Gastrocnemius medialis (tissue), 4 donors: Measurements from ENCODE around the gene RASGRP2. TPM values are rescaled to one million over a fixed set of nuclear protein-coding genes. Genes with fewer than 3 reads are reported as not detected.

Experiments
- ATAC-seq, 2 donors: fragments of 150-250 bp; one replicate each; pipeline ENCODE4 v1.9.1; 2016
- DNase-seq, 2 donors: peaks; one replicate each; pipeline ENCODE4 v3.0.0-alpha.2; 2019
- H3K27ac ChIP-seq, 4 donors: fragments of 200-600 bp; sonication (generic); 1 replicate in 1 of 4; 2 replicates in 3 of 4; pipeline ENCODE4 v1.5.1; 2016 to 2018; ENCODE audit warnings: mild to moderate bottlenecking in 2 of 4, moderate library complexity in 1 of 4
- H3K27me3 ChIP-seq, 3 donors: fragments of 200-600 bp; sonication (generic) in 2 of 3; 1 replicate in 1 of 3; 2 replicates in 2 of 3; pipeline versions ENCODE4 v1.5.1 to v1.6.0; 2016 to 2019; ENCODE audit warnings: mild to moderate bottlenecking in 1 of 3, moderate library complexity in 1 of 3
- H3K36me3 ChIP-seq, 2 donors: fragments of 200-600 bp; sonication (generic) in 1 of 2; one replicate each; pipeline ENCODE4 v1.5.1; 2017 to 2018
- H3K4me1 ChIP-seq, 2 donors: fragments of 200-600 bp; sonication (generic) in 1 of 2; one replicate each; pipeline ENCODE4 v1.5.1; 2016 to 2017; ENCODE audit warnings: mild to moderate bottlenecking in 2 of 2
- H3K4me3 ChIP-seq, 4 donors: fragments of 200-600 bp; sonication (generic) in 3 of 4; 1 replicate in 1 of 4; 2 replicates in 3 of 4; pipeline ENCODE4 v1.5.1; 2016 to 2019; ENCODE audit warnings: mild to moderate bottlenecking in 2 of 4
- H3K9me3 ChIP-seq, 3 donors: fragments of 200-600 bp; sonication (generic) in 2 of 3; 1 replicate in 1 of 3; 2 replicates in 2 of 3; pipeline ENCODE4 v1.5.1; 2016 to 2019
- POLR2A ChIP-seq, 2 donors: fragments of 450-650 bp; IDR thresholded peaks; one replicate each; pipeline ENCODE4 v1.6.1; 2017; ENCODE audit warnings: antibody characterized with exemption in 2 of 2, mild to moderate bottlenecking in 2 of 2, moderate library complexity in 2 of 2
- in situ Hi-C, 4 donors: fragments of 200-750 bp; cut with MboI; loops; one replicate each; pipeline versions ENCODE4 v1.15.0 to v1.8.0; 2017; ENCODE audit warnings: low sequenced_read_pairs in 4 of 4
- intact Hi-C: fragments of 100-400 bp; cut with DNase I; formaldehyde crosslinking; loops from one replicate; pipeline ENCODE4 v1.15.1; 2023; ENCODE audit warnings: low total_unique reads
- total RNA-seq, 4 donors: library from RNA; depleted of rRNA; stranded (reverse); fragments of >200 nt; gene quantifications; one replicate each; pipeline versions ENCODE4 v1.1.0 to v1.2.3, GENCODE V29; 2016
- TF ChIP-seq, protein P1 (sequence below), 5 experiments: fragments of 450-650 bp in 3 of 5; fragments of 200-600 bp in 2 of 5; sonication (generic) in 2 of 5; IDR thresholded peaks in 4 of 5; conservative IDR thresholded peaks in 1 of 5; 1 replicate in 4 of 5; 2 replicates in 1 of 5; pipeline ENCODE4 v1.5.1; 2016 to 2019; ENCODE audit warnings: antibody characterized with exemption in 5 of 5, mild to moderate bottlenecking in 3 of 5, moderate library complexity in 3 of 5

RASGRP2 gene
- total RNA-seq, 4 donors from 2014 or later = 2.9 to 10.9 (median 7.1) TPM

DNA sequence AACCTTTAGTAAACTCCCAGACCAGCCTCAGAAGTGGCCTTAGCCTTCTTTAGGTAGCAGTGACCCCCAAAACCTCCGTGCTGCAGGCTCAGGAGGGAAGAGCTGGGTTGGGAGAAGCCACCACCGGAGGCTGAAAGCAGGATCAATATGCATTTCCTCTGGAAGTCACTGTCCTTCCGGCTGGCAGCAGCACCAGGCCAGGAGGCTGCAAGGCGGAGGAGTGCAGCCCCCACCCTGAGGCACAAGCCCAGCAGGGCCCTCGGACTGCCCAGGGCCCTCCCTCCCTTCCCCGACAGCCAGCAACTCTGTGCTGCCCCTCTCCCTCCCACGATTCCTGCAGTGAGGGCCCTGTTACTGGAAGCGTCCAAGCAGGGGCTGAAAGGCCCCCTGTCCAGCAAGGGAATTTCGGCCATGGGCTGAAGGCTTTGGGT lies 17.7 kb downstream of the RASGRP2 start:
- no peak for TF ChIP-seq POLR2A (IDR thresholded peaks at IDR 0.05)
- TF ChIP-seq, protein P1, sequence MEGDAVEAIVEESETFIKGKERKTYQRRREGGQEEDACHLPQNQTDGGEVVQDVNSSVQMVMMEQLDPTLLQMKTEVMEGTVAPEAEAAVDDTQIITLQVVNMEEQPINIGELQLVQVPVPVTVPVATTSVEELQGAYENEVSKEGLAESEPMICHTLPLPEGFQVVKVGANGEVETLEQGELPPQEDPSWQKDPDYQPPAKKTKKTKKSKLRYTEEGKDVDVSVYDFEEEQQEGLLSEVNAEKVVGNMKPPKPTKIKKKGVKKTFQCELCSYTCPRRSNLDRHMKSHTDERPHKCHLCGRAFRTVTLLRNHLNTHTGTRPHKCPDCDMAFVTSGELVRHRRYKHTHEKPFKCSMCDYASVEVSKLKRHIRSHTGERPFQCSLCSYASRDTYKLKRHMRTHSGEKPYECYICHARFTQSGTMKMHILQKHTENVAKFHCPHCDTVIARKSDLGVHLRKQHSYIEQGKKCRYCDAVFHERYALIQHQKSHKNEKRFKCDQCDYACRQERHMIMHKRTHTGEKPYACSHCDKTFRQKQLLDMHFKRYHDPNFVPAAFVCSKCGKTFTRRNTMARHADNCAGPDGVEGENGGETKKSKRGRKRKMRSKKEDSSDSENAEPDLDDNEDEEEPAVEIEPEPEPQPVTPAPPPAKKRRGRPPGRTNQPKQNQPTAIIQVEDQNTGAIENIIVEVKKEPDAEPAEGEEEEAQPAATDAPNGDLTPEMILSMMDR (IDR thresholded peaks at IDR 0.05 in 4 of 5, conservative IDR thresholded peaks at IDR 0.05 in 1 of 5) = no peak
- peaks cover 0 to 7% of the 10 kb centered on the region in 2 donors for H3K4me1 ChIP-seq
- no peaks in the 10 kb centered on the region for H3K36me3 ChIP-seq
- intact Hi-C loops (no loop called here), in situ Hi-C loops (no loop called here)
- no peak for ATAC-seq
- H3K4me3 ChIP-seq = no peak overlapping the region
- no peak for DNase-seq
- H3K27ac ChIP-seq = no peak overlapping the region
- no peaks in the 10 kb centered on the region for H3K9me3 ChIP-seq
- peaks cover 0 to 11% (median 10%) of the 10 kb centered on the region in 3 donors for H3K27me3 ChIP-seq

DNA sequence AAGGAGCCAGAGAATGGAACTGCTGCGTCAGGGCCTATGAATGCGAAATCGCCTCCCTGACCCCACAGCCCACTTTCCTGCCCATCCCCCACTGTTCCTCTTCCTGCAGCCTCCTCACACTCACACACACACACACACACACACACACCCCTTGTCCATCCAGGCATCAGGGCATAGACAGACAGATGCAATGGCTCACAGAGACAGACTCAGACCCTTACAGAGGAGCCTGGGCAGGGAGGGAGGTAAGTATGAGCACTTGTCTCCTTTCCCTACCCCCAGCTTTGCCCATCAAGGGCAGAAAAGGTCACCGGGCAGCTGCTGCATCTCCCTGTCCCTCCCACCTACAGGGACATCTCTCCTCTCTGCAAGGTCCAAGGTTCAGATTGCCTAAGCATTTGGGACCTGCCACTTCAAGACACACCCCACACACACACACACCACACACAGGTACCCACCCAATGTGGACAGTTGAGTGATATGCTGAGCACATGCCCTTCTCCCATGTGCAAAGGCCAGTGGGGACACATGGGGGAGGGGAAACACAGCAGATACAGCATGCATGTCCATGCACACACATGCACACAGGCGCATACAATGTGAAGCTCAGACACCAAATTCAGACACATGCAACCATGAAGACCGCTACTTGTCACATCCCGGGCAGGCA lies 18.9 kb downstream of the RASGRP2 start:
- ATAC-seq (no peak), DNase-seq (no peak)
- Histone ChIP-seq H3K36me3 (no peaks in the 10 kb centered on the region), H3K9me3 (no peaks in the 10 kb centered on the region), H3K4me3 (no peak overlapping the region), H3K27ac (no peak overlapping the region), H3K27me3 (peaks cover 0 to 11% (median 10%) of the 10 kb centered on the region in 3 donors), H3K4me1 (peaks cover 0 to 7% of the 10 kb centered on the region in 2 donors)
- no peak for TF ChIP-seq POLR2A (IDR thresholded peaks at IDR 0.05)
- TF ChIP-seq, protein P1 (IDR thresholded peaks at IDR 0.05 in 4 of 5, conservative IDR thresholded peaks at IDR 0.05 in 1 of 5) = no peak
- in situ Hi-C loops (no loop called here), intact Hi-C loops (loop anchor here (5.0 kb wide), 1 partner anchor 278 kb away; no protein-coding TSS in a partner anchor)

DNA sequence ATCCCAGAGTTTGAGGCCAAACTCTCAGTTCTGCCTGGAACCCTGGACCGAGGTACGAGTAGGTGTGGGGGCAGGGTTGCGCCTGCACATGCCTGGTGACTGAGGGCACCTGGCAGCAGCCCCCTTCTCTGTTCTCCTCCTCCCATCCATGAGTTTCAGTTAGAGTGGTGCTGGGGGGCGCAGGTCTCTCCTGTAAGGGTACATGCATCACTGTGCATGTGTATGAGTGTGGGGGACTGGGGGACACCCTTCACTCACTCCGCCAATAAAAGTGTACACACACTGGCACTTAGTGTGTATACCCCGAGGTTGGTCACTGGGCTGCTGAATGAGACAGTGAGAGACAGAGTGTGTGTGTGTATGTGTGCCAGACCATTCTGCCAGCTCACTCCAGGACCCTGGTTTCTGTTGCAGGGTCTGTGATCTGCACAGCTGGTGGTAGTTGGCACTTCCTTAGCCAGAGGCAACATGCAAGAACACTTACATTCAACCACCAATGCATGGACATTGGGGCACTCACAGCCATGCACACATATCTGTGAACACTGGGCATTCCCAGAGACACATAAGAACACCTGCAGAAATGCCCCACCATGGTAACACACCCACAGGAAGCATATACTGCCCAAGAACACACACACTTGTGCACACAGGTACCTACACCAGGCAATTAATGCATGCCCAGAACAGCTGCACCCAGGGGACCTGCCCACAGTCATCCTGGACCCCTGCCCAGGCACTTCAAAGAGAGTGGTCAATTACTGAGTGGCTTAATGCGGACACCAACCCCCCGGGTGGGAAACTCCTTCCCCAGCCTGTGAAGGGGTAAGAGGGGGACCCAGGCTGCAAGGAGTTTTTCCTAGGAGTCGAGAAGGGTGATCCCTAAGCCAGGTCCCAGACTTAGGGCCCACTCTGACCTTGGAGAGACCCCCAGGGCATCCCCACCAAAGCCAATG lies 19.8 kb downstream of the RASGRP2 start:
- no peak overlapping the region for H3K27ac ChIP-seq
- H3K27me3 ChIP-seq = peaks cover 0 to 11% (median 10%) of the 10 kb centered on the region in 3 donors
- H3K36me3 ChIP-seq = no peaks in the 10 kb centered on the region
- in situ Hi-C loops = no loop called here
- H3K4me1 ChIP-seq = peaks cover 0 to 7% of the 10 kb centered on the region in 2 donors
- no peak for DNase-seq
- no peak overlapping the region for H3K4me3 ChIP-seq
- H3K9me3 ChIP-seq = no peaks in the 10 kb centered on the region
- no peak for ATAC-seq
- intact Hi-C loops = loop anchor here (1.0 to 5.0 kb wide), 5 partner anchors 18 to 277 kb away; no protein-coding TSS in a partner anchor
- TF ChIP-seq, protein P1 (IDR thresholded peaks at IDR 0.05 in 4 of 5, conservative IDR thresholded peaks at IDR 0.05 in 1 of 5) = no peak
- TF ChIP-seq POLR2A (IDR thresholded peaks at IDR 0.05) = no peak

DNA sequence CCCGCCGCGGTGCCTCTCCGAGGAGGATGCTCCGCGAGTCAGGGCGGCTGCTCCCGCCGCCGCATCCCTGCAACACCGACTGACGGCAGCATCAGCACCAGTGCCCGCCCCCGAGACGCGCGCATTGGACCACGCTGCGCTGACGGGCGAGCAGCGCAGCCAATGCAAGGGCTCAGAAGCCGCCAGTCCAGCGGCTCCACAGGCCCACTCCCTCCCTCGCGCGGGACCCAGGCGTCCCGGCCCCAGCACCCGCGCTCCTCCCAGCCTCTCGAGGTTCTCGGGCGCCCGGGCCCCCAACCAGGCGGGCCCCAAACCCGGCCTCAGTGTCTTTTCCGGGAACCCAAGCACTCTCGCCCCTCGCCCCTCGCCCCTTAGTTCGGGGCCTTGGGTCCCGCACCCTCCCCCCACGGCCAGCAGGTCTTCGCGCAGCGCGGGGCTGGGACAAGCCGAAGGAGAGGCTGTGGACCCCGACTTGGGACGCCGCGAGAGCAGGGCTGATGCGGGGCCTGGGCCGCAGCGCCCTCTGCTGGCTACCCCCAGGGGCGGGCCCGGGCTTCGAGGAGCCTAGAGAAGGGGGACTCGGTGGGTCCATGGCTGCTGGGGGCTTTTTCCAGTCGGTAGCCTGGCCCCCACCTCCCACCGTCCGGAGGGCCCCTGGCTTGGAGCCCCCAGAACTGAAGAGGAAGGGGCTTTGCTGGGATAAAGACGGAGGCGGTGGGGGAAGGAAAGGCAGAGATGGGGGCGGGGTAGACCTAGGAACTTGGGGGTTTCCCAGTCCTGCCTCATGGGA lies 20.6 kb downstream of the RASGRP2 start, which contains the start of gene NRXN2:
NRXN2 (minus strand) TSS at position 81 of the 790 bp plus-strand sequence. CDS start 9,498 bp downstream, outside the sequence.
- in situ Hi-C loops = no loop called here
- Histone ChIP-seq H3K4me1 (peaks cover 0 to 7% of the 10 kb centered on the region in 2 donors), H3K27ac (peak within 1 kb of the TSS; percentile 70 to 76 (median 74)), H3K4me3 (peak within 1 kb of the TSS; percentile 79 to 97 (median 88)), H3K27me3 (peaks cover 0 to 12% (median 11%) of the 10 kb centered on the region in 3 donors), H3K9me3 (no peaks in the 10 kb centered on the region), H3K36me3 (no peaks in the 10 kb centered on the region)
- DNase-seq (peak; percentile 65 to 78), ATAC-seq (peak; percentile 94 to 95)
- TF ChIP-seq, protein P1 (IDR thresholded peaks at IDR 0.05 in 4 of 5, conservative IDR thresholded peaks at IDR 0.05 in 1 of 5) = peak; percentile 96 to 99 (median 97)
- TF ChIP-seq POLR2A (IDR thresholded peaks at IDR 0.05) = no peak
- intact Hi-C loops = loop anchor here (1.0 to 5.0 kb wide), 5 partner anchors 19 to 276 kb away; no protein-coding TSS in a partner anchor
